ENCODE data around the gene ERBB4. TPM values are rescaled to one million over a fixed set of nuclear protein-coding genes. Genes with fewer than 3 reads are reported as not detected.

Gene ERBB4
- polyA plus RNA-seq, 6 donors from 2014 or later, result not detected

DNA sequence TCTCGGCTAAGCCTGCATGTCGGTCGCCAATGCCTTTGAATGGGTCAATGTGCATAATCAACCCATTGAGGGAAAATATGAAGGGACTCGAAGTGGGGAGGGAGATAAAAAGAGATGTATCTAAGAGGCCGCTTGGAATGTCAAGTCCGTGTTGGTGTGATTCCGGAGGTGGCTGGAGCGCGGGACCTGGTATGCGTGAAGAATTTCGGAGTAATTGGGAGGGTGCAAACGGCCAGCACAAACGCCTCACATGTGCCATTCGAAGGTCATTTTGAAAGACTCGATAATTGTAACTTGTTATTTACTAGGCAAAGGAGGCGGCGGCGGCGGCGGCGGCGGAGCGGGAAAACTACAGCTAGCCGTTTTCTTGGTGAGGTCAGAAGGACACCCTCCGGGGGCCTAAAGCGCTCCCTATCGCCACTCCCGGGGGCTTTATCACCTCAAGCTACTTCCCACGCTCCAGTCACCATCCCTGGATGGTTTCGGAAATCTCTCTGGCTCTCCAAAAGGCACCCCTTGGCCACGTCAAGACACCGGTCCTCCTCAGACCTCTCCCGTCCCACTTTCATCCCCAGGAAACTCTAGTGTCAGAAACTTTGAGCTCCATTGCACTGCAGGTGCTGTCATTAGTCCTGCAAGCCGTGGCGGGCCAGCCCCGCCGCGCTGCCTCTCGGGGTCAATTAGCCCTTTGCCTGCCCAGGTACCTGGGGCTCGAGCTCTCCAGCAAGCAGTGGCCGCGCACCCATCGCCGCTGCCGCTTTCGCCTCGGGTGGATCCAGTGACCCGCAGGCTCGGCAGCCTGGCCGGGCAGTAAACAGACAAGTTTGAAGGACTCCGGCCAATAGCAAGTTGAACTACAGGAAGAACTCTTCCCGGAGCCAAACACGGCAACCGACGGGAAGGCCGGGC is 1.5 kb downstream of the ERBB4 start:
- H3K4me3 Mint-ChIP-seq, result peak overlapping the region in 7 of 8 donors; percentile 57 to 82 (median 61)
- no peak overlapping the region for H3K27ac Mint-ChIP-seq
- no peak for DNase-seq
- H3K9me3 Mint-ChIP-seq, result peaks cover 0 to 10% (median 0%) of the 10 kb centered on the region in 7 donors
- peaks cover 0 to 8% of the 10 kb centered on the region in 2 donors for H3K36me3 Mint-ChIP-seq
- H3K4me1 Mint-ChIP-seq, result peaks cover 12 to 29% (median 22%) of the 10 kb centered on the region in 3 donors
- no peak for ATAC-seq (ENCODE audit: low read depth in 2 of 2)
- peaks cover 44 to 65% (median 55%) of the 10 kb centered on the region in 3 donors for H3K27me3 Mint-ChIP-seq

DNA sequence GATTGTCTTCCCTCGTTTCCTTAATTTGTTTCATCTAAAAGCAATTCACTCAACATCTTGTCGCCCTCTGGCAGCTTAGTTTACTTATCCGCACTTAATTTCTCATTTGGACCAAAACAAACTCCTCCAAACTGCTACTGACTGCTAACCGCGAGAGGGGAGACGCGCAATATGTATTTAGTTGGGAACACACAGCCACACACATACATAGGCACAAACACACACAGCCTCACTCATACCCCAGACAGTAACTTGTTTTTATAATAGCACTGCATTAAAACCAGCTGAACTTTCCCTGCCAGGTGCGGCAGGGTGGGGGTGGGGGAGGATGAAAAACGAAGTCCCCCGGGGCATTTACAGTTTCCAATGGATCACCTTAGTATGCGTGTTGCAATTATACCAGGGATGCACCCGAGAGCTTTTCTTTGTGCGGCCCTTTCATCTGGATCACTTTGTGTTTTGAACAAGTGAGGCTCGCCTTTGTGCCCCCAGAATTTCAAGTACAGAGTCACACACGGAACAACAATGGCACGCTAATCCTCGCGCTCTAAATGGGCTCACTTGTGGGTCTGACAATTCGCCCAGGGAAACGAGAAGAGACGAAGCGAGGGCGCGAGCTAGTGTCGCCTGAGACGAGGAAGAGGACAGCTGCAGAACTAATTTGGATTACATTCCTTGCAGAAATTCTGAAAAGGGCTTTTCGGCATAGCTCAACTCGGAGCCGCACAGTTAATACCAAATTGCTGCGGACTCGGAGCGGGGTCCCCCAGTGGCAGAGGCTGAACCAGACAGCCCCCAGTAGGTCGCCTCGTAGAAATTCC is 2.4 kb downstream of the ERBB4 start:
- peaks cover 0 to 10% (median 0%) of the 10 kb centered on the region in 7 donors for H3K9me3 Mint-ChIP-seq
- peaks cover 12 to 29% (median 22%) of the 10 kb centered on the region in 3 donors for H3K4me1 Mint-ChIP-seq
- H3K27ac Mint-ChIP-seq, result no peak overlapping the region
- ATAC-seq (ENCODE audit: low read depth in 2 of 2), result no peak
- no peak for DNase-seq
- H3K4me3 Mint-ChIP-seq, result peak overlapping the region in 6 of 8 donors; percentile 20 to 82 (median 50)
- H3K27me3 Mint-ChIP-seq, result peaks cover 40 to 58% (median 50%) of the 10 kb centered on the region in 3 donors
- H3K36me3 Mint-ChIP-seq, result peaks cover 0 to 8% of the 10 kb centered on the region in 2 donors

DNA sequence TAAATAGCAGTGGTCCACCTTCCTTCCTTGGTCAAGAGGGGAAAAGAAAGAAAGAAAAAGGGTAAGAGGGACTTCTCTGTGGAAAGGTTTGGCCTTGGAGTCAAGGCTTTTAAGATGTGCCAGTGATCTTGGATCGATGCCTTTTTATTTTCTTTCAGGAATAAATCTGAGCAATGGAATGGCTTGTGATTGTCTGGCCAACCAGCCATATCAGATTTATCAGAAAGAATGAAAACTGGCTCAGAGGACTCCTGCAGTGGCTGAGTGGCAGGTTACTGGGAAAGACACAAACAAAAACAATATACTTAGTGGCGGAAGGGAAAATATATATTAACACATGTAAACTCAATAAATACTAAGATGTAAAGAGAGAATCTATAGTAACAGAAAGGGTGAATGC is 4.3 kb downstream of the ERBB4 start:
- H3K27me3 Mint-ChIP-seq, result peaks cover 25 to 47% (median 33%) of the 10 kb centered on the region in 3 donors
- H3K27ac Mint-ChIP-seq, result no peak overlapping the region
- H3K4me3 Mint-ChIP-seq, result no peak overlapping the region
- ATAC-seq (ENCODE audit: low read depth in 2 of 2), result no peak
- peaks cover 12 to 24% (median 22%) of the 10 kb centered on the region in 3 donors for H3K4me1 Mint-ChIP-seq
- no peaks in the 10 kb centered on the region for H3K9me3 Mint-ChIP-seq
- DNase-seq, result no peak
- peaks cover 0 to under 1% of the 10 kb centered on the region in 2 donors for H3K36me3 Mint-ChIP-seq

DNA sequence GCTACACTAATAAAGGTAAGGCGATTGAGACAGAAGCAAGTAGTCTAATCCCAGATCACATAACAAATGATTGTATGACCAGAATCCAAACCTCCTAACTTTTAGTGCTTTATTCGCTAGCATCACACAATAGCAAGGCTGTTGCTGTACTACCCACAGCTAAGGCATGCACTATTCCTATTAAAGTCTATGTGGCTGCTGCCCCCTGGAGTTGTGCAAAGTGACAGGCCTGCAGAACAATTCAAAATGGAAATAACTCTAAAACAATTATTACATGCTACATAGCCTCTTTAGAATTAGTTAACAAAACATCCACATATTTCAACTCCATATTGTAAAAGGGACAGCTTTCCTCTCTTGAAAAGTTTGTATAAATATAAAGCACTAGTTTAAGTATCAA is 6.0 kb downstream of the ERBB4 start:
- peaks cover 12 to 15% (median 15%) of the 10 kb centered on the region in 3 donors for H3K4me1 Mint-ChIP-seq
- H3K27me3 Mint-ChIP-seq, result peaks cover 25 to 35% (median 32%) of the 10 kb centered on the region in 3 donors
- ATAC-seq (ENCODE audit: low read depth in 2 of 2), result no peak
- no peaks in the 10 kb centered on the region for H3K36me3 Mint-ChIP-seq
- H3K27ac Mint-ChIP-seq, result no peak overlapping the region
- H3K9me3 Mint-ChIP-seq, result no peaks in the 10 kb centered on the region
- DNase-seq, result no peak
- H3K4me3 Mint-ChIP-seq, result no peak overlapping the region

DNA sequence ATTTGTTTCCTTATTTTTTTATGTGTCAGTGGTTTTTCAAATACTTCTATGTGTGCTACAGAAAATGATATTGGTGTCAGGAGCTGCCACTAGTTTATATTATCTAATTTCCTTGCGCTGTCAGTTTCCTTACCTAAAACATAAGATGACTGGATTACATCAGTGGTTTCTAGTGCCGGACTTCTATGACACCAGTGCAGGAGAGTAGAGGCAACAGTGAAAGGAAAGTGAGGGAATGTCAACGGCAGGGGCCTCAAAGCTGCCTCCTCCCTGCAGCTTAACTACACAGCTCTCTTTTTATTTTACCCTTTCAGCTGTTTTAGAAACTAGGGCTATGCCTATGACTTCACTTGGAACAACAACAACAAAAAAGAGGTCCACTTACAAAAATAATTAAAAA is 6.5 kb downstream of the ERBB4 start:
- H3K27me3 Mint-ChIP-seq, result peaks cover 25 to 30% (median 27%) of the 10 kb centered on the region in 3 donors
- no peaks in the 10 kb centered on the region for H3K9me3 Mint-ChIP-seq
- no peak overlapping the region for H3K27ac Mint-ChIP-seq
- no peak overlapping the region for H3K4me3 Mint-ChIP-seq
- no peaks in the 10 kb centered on the region for H3K36me3 Mint-ChIP-seq
- peaks cover 9 to 10% (median 10%) of the 10 kb centered on the region in 3 donors for H3K4me1 Mint-ChIP-seq
- DNase-seq (no peak), ATAC-seq (ENCODE audit: low read depth in 2 of 2) (no peak)

DNA sequence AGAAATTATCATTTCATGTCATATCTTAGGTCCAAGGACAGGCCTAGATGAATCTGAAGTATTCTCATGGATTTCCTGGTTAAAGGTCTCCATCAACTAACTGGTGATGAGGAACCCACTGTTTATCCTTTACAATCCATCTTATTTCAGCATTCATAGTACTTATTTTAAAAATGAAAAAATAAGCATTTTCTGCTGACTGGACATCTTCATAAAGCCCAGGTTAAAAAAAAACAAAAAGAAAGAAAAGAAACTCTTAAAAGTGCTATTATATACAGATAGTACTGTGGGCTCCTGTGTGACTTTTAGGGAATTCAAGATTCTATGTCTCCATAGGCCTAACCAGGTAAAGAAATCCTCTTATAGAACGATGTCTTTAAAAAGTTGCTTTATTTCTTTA is 7.1 kb downstream of the ERBB4 start:
- no peak for ATAC-seq (ENCODE audit: low read depth in 2 of 2)
- Mint-ChIP-seq H3K27ac (no peak overlapping the region), H3K4me3 (no peak overlapping the region), H3K27me3 (peaks cover 20 to 24% (median 21%) of the 10 kb centered on the region in 3 donors), H3K4me1 (peaks cover 3 to 4% (median 4%) of the 10 kb centered on the region in 3 donors), H3K9me3 (no peaks in the 10 kb centered on the region), H3K36me3 (no peaks in the 10 kb centered on the region)
- no peak for DNase-seq

DNA sequence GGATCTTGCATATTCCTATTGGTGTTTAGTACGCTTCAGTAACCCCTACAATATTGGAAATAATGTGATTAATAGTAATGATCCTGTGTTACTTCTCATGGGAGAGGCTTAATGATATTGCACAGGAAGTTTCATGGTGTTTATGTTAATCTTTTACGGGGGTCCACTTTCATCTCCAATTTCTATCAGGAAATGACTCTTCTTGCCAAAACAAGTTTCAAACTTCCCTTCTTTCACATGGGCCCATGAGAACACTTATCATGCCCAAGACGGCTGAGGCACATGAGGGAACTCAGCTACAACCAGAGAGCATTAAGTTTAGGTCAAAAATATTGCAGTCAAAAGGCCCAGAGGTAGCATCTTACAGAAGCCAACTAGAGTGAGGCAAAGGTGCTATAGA is 7.6 kb downstream of the ERBB4 start:
- Mint-ChIP-seq H3K4me1 (no peaks in the 10 kb centered on the region), H3K4me3 (no peak overlapping the region), H3K36me3 (no peaks in the 10 kb centered on the region), H3K27me3 (peaks cover 15 to 19% (median 16%) of the 10 kb centered on the region in 3 donors), H3K27ac (no peak overlapping the region), H3K9me3 (no peaks in the 10 kb centered on the region)
- no peak for DNase-seq
- no peak for ATAC-seq (ENCODE audit: low read depth in 2 of 2)

DNA sequence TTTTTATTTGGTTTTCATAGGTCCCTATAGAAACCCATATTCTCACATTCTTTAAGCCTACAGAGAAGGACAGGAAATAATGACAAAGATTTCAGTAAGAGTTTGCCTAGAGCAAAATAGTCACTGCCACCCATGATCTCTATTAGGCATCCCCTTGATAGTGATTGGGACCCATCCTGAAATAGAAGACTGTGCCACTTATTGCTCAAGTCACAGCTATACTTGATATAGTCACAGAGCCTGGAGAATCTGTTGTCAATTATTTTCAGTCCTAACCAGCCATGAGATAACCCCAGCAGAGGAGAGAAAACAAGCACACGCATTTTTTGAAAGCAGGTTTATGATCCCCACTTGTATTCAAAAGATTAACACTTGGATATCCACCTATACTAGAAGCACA is 8.2 kb downstream of the ERBB4 start:
- H3K27ac Mint-ChIP-seq, result no peak overlapping the region
- H3K4me3 Mint-ChIP-seq, result no peak overlapping the region
- no peaks in the 10 kb centered on the region for H3K4me1 Mint-ChIP-seq
- no peak for ATAC-seq (ENCODE audit: low read depth in 2 of 2)
- H3K27me3 Mint-ChIP-seq, result peaks cover 10 to 15% (median 12%) of the 10 kb centered on the region in 3 donors
- no peak for DNase-seq
- H3K36me3 Mint-ChIP-seq, result no peaks in the 10 kb centered on the region
- no peaks in the 10 kb centered on the region for H3K9me3 Mint-ChIP-seq

DNA sequence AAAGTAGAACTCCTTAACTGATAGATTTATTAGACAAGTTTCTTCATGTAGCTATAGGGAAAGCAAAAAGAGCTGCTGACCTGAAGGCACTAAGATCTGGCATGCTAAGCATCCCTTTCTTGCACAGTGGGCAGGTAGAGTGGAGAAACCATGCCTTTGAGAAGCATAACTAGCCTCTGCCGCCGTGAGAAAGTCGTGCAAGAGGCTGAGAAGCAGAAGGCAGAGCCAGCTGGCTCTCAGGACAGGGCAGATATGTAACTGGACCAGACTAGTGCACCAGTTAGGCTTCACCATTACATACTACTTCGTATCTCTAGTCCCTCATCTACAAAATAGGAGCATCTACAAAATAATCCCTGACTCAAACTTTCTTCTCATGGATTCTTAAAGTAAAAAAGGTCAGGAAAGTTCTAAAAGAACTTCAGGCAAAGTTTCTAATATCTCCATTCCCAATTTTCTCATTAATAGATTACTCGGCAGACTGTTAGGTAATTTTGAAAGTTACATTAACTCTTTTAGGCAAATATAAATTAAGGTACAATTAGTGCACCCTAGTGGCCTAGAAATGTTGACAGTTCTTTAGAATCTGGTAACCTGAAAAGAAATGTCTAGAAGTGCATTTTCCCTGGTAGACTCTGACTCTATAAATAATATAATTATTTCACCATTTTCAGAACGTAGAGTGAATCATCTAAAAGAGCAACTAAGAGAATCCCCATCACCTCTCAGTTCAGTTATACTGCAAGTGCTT is 10.3 kb downstream of the ERBB4 start:
- ATAC-seq (ENCODE audit: low read depth in 2 of 2) (no peak), DNase-seq (no peak)
- Mint-ChIP-seq H3K9me3 (no peaks in the 10 kb centered on the region), H3K4me3 (no peak overlapping the region), H3K27me3 (peaks cover 0 to 4% (median 0%) of the 10 kb centered on the region in 3 donors), H3K36me3 (no peaks in the 10 kb centered on the region), H3K4me1 (no peaks in the 10 kb centered on the region), H3K27ac (no peak overlapping the region)

DNA sequence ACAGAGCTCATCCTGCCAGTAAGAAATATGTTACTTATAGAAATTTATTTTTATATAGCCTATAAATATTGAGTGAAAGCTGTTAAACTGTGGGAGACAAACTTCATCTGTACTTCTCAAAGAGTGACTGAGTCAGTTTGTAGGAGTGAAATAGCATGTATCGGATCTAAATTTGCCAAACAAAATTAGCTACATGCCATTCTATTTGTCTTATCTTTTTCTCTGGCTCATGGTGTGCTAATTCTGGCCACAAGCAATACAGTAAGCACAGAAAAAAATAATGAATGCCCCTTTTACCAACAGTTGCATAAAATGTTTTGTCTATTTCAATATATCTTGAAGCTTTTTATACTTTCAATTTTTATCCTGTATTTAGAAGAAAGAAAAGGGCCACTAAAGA is 12.5 kb downstream of the ERBB4 start:
- ATAC-seq (ENCODE audit: low read depth in 2 of 2) (no peak), DNase-seq (no peak)
- H3K27me3 Mint-ChIP-seq, result peaks cover 0 to 4% (median 3%) of the 10 kb centered on the region in 3 donors
- H3K36me3 Mint-ChIP-seq, result no peaks in the 10 kb centered on the region
- no peak overlapping the region for H3K4me3 Mint-ChIP-seq
- no peaks in the 10 kb centered on the region for H3K4me1 Mint-ChIP-seq
- H3K27ac Mint-ChIP-seq, result no peak overlapping the region
- H3K9me3 Mint-ChIP-seq, result no peaks in the 10 kb centered on the region

DNA sequence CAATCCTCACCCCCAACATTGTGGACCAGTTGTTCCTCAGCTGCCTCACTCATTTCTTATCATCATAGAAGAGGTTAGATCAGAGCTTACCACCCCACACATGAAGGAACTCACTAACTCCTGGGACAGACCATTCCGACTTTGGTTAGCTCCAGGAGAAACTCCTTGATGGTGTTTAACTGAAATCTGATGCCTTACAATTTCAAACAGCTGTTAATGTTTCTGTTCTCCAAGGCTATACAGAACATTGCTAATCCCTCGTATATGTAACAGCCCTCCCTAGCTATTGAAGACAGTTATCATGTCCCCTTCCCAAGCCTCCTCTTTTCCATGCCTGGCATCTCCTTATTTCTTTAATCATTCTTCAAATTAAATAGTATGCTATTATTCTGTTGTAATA is 14.8 kb downstream of the ERBB4 start:
- H3K4me1 Mint-ChIP-seq, result no peaks in the 10 kb centered on the region
- H3K4me3 Mint-ChIP-seq, result no peak overlapping the region
- ATAC-seq (ENCODE audit: low read depth in 2 of 2) (no peak), DNase-seq (no peak)
- peaks cover 0 to 4% (median 0%) of the 10 kb centered on the region in 3 donors for H3K27me3 Mint-ChIP-seq
- H3K36me3 Mint-ChIP-seq, result no peaks in the 10 kb centered on the region
- H3K27ac Mint-ChIP-seq, result no peak overlapping the region
- no peaks in the 10 kb centered on the region for H3K9me3 Mint-ChIP-seq

DNA sequence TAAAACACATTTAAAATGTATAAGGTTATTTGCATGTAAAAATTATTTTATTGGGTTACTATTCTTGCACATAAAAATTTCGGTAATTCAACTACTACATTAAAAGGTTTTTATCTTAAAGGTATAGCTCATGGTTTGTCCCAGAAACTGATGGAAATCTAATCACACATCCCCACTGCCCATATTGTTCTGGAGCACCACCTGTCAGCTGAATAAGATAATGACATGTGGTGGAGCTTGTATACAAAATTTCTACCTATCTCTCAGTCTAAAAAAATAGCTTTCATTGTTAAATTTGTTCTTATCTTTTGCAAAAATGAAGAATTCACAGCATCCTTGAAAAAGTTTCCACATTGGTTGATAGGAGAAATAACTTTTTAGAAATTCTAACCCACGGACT is 18.3 kb downstream of the ERBB4 start:
- no peak for ATAC-seq (ENCODE audit: low read depth in 2 of 2)
- no peaks in the 10 kb centered on the region for H3K4me1 Mint-ChIP-seq

DNA sequence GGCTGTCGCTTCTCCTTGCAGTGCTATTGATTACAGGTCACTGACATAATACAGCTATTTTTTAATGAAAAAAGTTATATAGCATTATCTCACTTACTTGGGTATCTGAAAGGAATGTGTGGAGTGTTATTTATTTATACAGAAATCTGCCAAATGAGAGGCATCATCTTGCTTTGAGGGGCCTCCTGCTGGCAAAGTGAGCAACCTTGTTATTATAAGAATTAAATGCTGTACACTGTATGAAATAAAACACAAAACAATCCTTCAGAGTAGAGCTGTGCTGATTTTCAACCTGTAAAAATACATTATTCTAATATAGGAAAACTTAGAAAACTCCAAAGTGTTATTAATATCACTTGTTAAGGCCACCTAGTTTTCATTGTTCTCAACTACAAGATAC is 20.9 kb downstream of the ERBB4 start:
- Mint-ChIP-seq H3K4me3 (no peak overlapping the region), H3K27me3 (peaks cover 0 to 9% (median 0%) of the 10 kb centered on the region in 3 donors), H3K36me3 (no peaks in the 10 kb centered on the region), H3K4me1 (no peaks in the 10 kb centered on the region), H3K9me3 (peaks cover 0 to 1% (median 0%) of the 10 kb centered on the region in 7 donors), H3K27ac (no peak overlapping the region)
- DNase-seq (no peak), ATAC-seq (ENCODE audit: low read depth in 2 of 2) (no peak)

More for the DNA sequence above, 18.3 kb downstream of the ERBB4 start:
- Mint-ChIP-seq H3K36me3 (no peaks in the 10 kb centered on the region), H3K4me3 (no peak overlapping the region), H3K27ac (no peak overlapping the region), H3K27me3 (peaks cover 0 to 9% (median 0%) of the 10 kb centered on the region in 3 donors), H3K9me3 (no peaks in the 10 kb centered on the region)
- DNase-seq, result no peak

Data from naive B cell (primary cell).